Stomach (tissue), 9 donors: ENCODE results near the gene ECI1. TPM values are rescaled to one million over a fixed set of nuclear protein-coding genes. Genes with fewer than 3 reads are reported as not detected.
"Not testable (repeated sequence)": the region's sequence is repeated elsewhere in the genome, so short reads cannot be mapped to it uniquely, and the experiment has no call there.

Experiments used
- DNase-seq, 2 donors: peaks; one replicate each; pipeline versions ENCODE4 v3.0.0 to v3.0.0-alpha.2; 2013 to 2019
- H3K27ac ChIP-seq, 5 donors: fragments of 200-600 bp in 4 of 5; sonication (generic) in 4 of 5; one replicate each; pipeline ENCODE4 v1.5.1; 2013 to 2019; ENCODE audit warnings: mild to moderate bottlenecking in 1 of 5, moderate library complexity in 1 of 5
- H3K27me3 ChIP-seq, 3 donors: fragments of 200-600 bp; sonication (generic); one replicate each; pipeline ENCODE4 v1.5.1; 2017 to 2019; ENCODE audit warnings: mixed run types in 1 of 3
- H3K36me3 ChIP-seq, 4 donors: fragments of 200-600 bp; sonication (generic); 1 replicate in 3 of 4; 2 replicates in 1 of 4; pipeline ENCODE4 v1.5.1; 2016 to 2019
- H3K4me1 ChIP-seq, 4 donors: fragments of 200-600 bp; sonication (generic); one replicate each; pipeline ENCODE4 v1.5.1; 2016 to 2019
- H3K4me3 ChIP-seq, 4 donors: fragments of 200-600 bp; sonication (generic) in 3 of 4; one replicate each; pipeline ENCODE4 v1.5.1; 2016 to 2019; ENCODE audit warnings: mild to moderate bottlenecking in 1 of 4
- H3K9me3 ChIP-seq, 4 donors: fragments of 200-600 bp; sonication (generic); one replicate each; pipeline ENCODE4 v1.5.1; 2016 to 2019
- EP300 ChIP-seq: sonication (generic); formaldehyde crosslinking; IDR thresholded peaks from one replicate; pipeline ENCODE4 v1.6.1; 2017; ENCODE audit warnings: antibody characterized with exemption
- POLR2A ChIP-seq, 4 donors: fragments of 450-650 bp; IDR thresholded peaks; one replicate each; pipeline ENCODE4 v1.6.1; 2016; ENCODE audit warnings: antibody characterized with exemption in 4 of 4, control low read depth in 2 of 4, mild to moderate bottlenecking in 1 of 4, moderate library complexity in 1 of 4
- POLR2AphosphoS5 ChIP-seq, 3 donors: sonication (generic); formaldehyde crosslinking; IDR thresholded peaks; one replicate each; pipeline ENCODE4 v1.6.1; 2016; ENCODE audit warnings: antibody characterized with exemption in 3 of 3
- WGBS, 5 donors: extraction: QIAGEN DNeasy Blood & Tissue Kit in 3 of 5; methylation state at CpG; one replicate each; pipeline versions ENCODE4 v1.1.5 to v1.1.7; 2013 to 2018; 5-methylcytosine and 5-hydroxymethylcytosine counted together
- intact Hi-C: fragments of 100-400 bp; cut with DNase I; formaldehyde crosslinking; loops from one replicate; pipeline ENCODE4 v1.15.1; 2023; ENCODE audit warnings: low total_unique reads
- polyA plus RNA-seq, 3 donors: library from polyadenylated mRNA; stranded (reverse); fragments of 200-250 nt; gene quantifications; one replicate each; pipeline ENCODE4 v1.2.3, GENCODE V29; 2013
- total RNA-seq, 5 donors: library from RNA; depleted of rRNA; stranded (reverse); fragments of >200 nt; gene quantifications; one replicate each; pipeline versions ENCODE4 v1.1.0 to v1.2.3, GENCODE V29; 2014 to 2016
- TF ChIP-seq, protein P1 (sequence below), 7 experiments: fragments of 450-650 bp in 4 of 7; fragments of 200-600 bp in 3 of 7; sonication (generic) in 3 of 7; IDR thresholded peaks; one replicate each; pipeline ENCODE4 v1.5.1; 2016 to 2019; ENCODE audit warnings: antibody characterized with exemption in 7 of 7, control low read depth in 2 of 7, mild to moderate bottlenecking in 1 of 7
- donor health status: healthy with polysubstance abuse.
- donor health status: Bipolar disorder and iron deficiency.
- donor health status: healthy.

Gene ECI1
- total and polyA plus RNA-seq, 8 donors, result 20.4 to 234 (median 107) TPM

DNA sequence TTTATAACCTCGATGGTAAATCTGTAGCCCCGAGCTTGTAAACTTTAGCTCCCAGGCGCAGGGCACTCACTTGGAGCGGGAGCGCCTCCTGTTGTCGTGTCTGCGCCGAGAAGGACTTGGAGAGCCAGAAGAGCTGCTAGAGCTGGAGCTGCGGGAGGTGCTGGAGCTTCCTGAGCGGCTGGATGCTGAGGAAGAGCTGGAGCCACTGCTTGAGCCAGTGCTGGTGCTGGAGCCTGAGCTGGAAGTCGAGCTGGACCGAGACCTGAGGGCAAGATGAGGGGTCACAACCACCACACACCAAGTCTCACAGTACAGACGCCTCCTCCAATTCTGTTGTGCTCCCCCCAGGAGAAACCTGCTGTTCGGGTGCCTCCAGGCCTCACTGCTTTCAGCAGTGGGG is 11.6 kb upstream of the ECI1 start:
- Histone ChIP-seq H3K4me1 (peaks cover 18 to 36% (median 23%) of the 10 kb centered on the region in 4 donors), H3K36me3 (peaks cover 53 to 70% (median 66%) of the 10 kb centered on the region in 4 donors)
- DNase-seq, H3K27ac ChIP-seq, intact Hi-C loops, H3K27me3 ChIP-seq, H3K9me3 ChIP-seq, H3K4me3 ChIP-seq: not testable (repeated sequence)
- WGBS, 5 donors, result 82 to 89% (median 84%) methylated on average over 11 to 14 of the region's 14 CpGs

DNA sequence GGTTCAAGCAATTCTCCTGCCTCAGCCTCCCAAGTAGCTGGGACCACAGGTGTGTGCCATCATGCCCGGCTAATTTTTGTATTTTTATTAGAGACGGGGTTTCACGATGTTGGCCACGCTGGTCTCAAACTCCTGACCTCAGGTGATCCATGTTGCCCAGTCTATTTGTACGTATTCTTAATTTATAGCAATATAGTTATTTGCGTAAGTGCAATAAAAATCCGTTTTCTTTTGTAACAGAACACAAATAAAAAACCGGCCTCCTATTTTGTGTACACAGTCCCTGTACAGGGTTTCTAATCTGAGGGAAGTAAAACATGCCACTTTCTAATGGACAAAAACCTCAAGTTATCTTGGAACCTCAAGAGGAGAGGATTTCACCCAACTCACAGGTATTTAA is 8.9 kb upstream of the ECI1 start:
- H3K36me3 ChIP-seq, result peaks cover 81 to 96% (median 91%) of the 10 kb centered on the region in 4 donors
- H3K27me3 ChIP-seq, result no peaks in the 10 kb centered on the region
- no peaks in the 10 kb centered on the region for H3K9me3 ChIP-seq
- no peak overlapping the region for H3K27ac ChIP-seq
- H3K4me3 ChIP-seq, result no peak overlapping the region
- intact Hi-C loops, result no loop called here
- no peak for DNase-seq
- no peak for TF ChIP-seq EP300
- TF ChIP-seq, protein P1, sequence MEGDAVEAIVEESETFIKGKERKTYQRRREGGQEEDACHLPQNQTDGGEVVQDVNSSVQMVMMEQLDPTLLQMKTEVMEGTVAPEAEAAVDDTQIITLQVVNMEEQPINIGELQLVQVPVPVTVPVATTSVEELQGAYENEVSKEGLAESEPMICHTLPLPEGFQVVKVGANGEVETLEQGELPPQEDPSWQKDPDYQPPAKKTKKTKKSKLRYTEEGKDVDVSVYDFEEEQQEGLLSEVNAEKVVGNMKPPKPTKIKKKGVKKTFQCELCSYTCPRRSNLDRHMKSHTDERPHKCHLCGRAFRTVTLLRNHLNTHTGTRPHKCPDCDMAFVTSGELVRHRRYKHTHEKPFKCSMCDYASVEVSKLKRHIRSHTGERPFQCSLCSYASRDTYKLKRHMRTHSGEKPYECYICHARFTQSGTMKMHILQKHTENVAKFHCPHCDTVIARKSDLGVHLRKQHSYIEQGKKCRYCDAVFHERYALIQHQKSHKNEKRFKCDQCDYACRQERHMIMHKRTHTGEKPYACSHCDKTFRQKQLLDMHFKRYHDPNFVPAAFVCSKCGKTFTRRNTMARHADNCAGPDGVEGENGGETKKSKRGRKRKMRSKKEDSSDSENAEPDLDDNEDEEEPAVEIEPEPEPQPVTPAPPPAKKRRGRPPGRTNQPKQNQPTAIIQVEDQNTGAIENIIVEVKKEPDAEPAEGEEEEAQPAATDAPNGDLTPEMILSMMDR (IDR thresholded peaks at IDR 0.05), result no peak
- no peak for TF ChIP-seq POLR2A (IDR thresholded peaks at IDR 0.05)
- no peak for TF ChIP-seq POLR2AphosphoS5 (IDR thresholded peaks at IDR 0.05)
- peaks cover under 1 to 18% (median 8%) of the 10 kb centered on the region in 4 donors for H3K4me1 ChIP-seq
- 89 to 92% (median 90%) methylated on average over 8 of the region's 8 CpGs for WGBS, 5 donors

DNA sequence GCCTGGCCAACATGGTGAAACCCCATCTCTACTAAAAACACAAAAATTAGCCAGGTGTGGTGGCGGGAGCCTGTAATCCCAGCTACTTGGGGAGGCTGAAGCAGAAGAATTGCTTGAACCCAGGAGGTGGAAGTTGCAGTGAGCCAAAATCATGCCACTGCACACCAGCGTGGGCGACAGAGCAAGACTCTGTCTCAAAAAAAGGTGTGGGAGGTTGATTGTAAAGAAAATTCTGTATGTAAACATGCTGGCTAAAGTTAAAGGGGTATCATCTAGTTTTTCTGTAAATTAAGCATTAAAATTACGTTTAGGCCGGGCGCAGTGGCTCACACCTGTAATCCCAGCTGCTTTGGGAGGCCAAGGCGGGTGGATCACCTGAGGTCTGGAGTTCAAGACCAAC is 7.1 kb upstream of the ECI1 start:
- H3K27me3 ChIP-seq, H3K4me3 ChIP-seq, H3K27ac ChIP-seq, H3K9me3 ChIP-seq, H3K4me1 ChIP-seq, DNase-seq: not testable (repeated sequence)
- intact Hi-C loops, result loop anchor here (10.0 kb wide), 1 partner anchor 54 kb away; the partner anchor contains the start of gene MLST8
- WGBS, 5 donors, result 92 to 100% (median 94%) methylated on average over 7 of the region's 7 CpGs
- peaks cover 90 to 100% (median 100%) of the 10 kb centered on the region in 4 donors for H3K36me3 ChIP-seq

DNA sequence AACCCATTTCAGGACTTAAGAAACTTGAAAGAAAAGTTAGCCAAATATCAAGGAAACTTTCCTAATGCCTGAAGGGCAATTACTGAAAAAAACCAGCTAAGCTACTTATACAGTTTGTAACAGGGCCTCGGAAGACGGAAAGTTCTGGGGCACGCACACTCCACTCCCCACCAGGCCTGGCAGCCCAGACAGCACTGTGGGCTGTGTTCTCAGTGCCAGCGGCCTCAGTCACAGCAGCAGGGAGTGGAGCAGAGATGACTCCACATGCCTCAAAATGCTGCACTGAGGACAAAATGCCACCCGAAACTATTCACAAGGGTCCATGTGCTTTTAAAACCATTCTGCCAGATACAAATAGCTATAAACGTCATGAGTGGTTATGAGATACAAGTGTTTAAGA is 6.3 kb upstream of the ECI1 start:
- WGBS, 5 donors, result 90 to 95% (median 91%) methylated on average over 6 of the region's 6 CpGs
- Histone ChIP-seq H3K4me1 (peaks cover 0 to 3% (median 0%) of the 10 kb centered on the region in 4 donors), H3K27me3 (no peaks in the 10 kb centered on the region), H3K27ac (no peak overlapping the region), H3K36me3 (peaks cover 89 to 100% (median 100%) of the 10 kb centered on the region in 4 donors), H3K9me3 (no peaks in the 10 kb centered on the region), H3K4me3 (no peak overlapping the region)
- intact Hi-C loops, result loop anchor here (10.0 kb wide), 1 partner anchor 53 kb away; the partner anchor contains the start of gene MLST8
- TF ChIP-seq POLR2A (IDR thresholded peaks at IDR 0.05) (no peak), POLR2AphosphoS5 (IDR thresholded peaks at IDR 0.05) (no peak), EP300 (no peak)
- TF ChIP-seq, protein P1 (IDR thresholded peaks at IDR 0.05), result no peak
- no peak for DNase-seq

DNA sequence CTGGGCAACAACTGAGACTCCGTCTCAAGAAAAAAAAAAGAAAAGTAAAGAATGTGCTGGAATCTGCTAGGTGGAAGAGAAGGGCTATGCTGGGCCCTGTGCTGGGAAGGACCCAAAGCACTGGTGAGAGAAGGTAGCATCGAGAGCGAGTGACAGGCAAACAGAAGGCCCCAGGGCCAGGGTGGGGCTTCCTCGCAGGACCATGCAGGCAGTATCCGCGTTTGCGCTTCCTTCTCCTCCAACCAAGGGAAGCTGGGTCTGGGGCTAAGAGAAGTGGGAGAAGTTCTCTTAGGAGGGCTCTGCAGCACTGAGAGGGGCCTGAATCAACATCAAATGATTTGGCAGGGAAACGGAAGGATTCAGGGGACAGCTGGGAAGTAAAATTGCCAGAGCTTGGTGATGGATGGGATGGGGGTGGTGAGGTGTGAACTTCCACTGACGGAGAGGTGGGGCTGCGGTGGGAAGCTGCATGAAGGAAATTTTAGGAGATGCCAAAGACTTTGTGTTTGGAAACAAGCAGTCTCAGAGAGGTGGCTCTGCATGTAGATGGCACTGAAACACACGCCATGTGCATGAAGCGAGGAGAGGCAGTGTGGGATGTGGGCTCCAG is 5.2 kb upstream of the ECI1 start:
- DNase-seq, result no peak
- no peaks in the 10 kb centered on the region for H3K9me3 ChIP-seq
- intact Hi-C loops, result loop anchor here (10.0 kb wide), 1 partner anchor 52 kb away; the partner anchor contains the start of gene MLST8
- no peak overlapping the region for H3K27ac ChIP-seq
- 86 to 89% (median 88%) methylated on average over 12 of the region's 12 CpGs for WGBS, 5 donors
- no peak overlapping the region for H3K4me3 ChIP-seq
- H3K36me3 ChIP-seq, result peaks cover 80 to 93% (median 92%) of the 10 kb centered on the region in 4 donors
- H3K27me3 ChIP-seq, result no peaks in the 10 kb centered on the region
- peaks cover 6 to 13% (median 11%) of the 10 kb centered on the region in 4 donors for H3K4me1 ChIP-seq
- TF ChIP-seq EP300 (no peak), POLR2AphosphoS5 (IDR thresholded peaks at IDR 0.05) (no peak), POLR2A (IDR thresholded peaks at IDR 0.05) (no peak)
- TF ChIP-seq, protein P1 (IDR thresholded peaks at IDR 0.05), result no peak
